DMS79 (cell line): Measurements from ENCODE around the gene ANKIB1.

Experiments
- DNase-seq: peaks from one replicate; lab custom pipeline; 2025; lab: John Stamatoyannopoulos, UW

Gene ANKIB1

GRCh38 chr7:92266415-92267241 lies 20.9 kb downstream of the ANKIB1 start:
- DNase-seq = no peak

GRCh38 chr7:92268921-92269320 lies 23.1 kb downstream of the ANKIB1 start:
- DNase-seq = no peak

DNA sequence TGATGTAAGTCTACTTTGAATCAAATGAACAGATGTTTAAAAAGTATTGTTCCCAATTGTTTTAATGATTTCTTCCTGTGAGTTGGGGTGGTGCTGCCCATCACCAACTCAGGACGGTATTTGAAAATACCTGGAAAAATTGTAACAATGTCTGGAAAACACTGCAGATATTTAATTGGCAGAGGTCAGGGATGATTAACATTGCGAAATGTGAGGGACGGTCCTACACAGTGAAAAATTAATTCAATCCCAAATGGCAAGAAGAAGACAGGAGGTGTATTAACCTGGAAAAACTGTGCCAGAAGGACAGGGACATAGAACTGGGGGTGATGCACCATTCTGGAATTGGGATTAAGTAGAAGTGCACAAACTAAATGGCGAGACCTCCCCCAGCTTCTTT lies 29.6 kb downstream of the ANKIB1 start:
- DNase-seq = no peak

- DNase-seq = no peak
Measured at GRCh38 chr7:92276460-92276864, 30.7 kb downstream of the ANKIB1 start.

- DNase-seq = no peak
Measured at GRCh38 chr7:92279396-92280031, 33.7 kb downstream of the ANKIB1 start.

DNA sequence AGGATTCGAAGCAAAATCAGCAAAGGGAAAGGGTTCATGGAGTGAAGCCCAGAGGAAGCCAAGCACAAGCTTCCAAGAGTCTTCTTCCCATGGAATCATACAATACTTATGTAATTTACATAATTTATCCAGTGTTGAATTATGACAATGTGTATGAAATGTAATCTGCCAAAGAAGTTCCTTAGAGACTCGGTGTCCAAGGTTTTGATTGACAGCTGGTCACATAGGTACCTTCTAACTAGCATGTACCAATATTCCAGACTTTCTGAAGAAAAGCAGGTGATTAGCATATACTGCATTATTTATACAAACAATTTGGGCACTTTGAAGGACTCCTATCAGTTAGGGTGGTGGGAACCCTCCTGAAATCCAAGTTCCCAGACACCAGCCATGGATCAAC lies 35.3 kb downstream of the ANKIB1 start:
- DNase-seq = no peak

DNA sequence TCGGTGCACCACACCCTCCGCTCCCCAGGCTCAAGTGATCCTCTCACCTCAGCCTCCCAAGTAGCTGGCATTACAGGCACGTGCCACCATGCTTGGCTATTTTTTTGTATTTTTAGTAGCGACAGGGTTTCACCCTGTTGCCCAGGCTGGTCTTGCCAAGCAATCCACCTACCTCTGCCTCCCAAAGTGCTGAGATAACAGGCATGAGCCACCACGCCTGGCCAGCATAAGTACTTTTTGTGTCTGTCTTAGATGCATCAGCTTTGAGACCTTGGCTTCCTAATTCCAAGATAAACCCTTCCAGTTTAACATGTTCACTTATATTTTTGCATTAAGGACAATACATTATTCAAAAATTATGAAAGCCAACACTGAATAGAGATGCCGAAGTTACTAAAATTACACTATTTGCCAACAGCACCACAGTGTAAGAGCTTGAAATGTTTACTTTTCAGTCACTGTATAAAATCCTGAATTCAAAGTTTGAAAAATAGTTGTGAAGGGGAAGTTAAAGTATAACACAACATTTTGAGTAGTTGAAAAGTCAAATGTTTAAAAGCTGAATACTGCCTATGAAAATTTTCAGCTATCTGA lies 36.5 kb downstream of the ANKIB1 start:
- no peak for DNase-seq

GRCh38 chr7:92282930-92283329 lies 37.2 kb downstream of the ANKIB1 start:
- no peak for DNase-seq

GRCh38 chr7:92289321-92289720 lies 43.5 kb downstream of the ANKIB1 start:
- DNase-seq = no peak

- DNase-seq = no peak
Measured at GRCh38 chr7:92292981-92293380, 47.2 kb downstream of the ANKIB1 start.

GRCh38 chr7:92293896-92294590 lies 48.3 kb downstream of the ANKIB1 start:
- DNase-seq = no peak

DNA sequence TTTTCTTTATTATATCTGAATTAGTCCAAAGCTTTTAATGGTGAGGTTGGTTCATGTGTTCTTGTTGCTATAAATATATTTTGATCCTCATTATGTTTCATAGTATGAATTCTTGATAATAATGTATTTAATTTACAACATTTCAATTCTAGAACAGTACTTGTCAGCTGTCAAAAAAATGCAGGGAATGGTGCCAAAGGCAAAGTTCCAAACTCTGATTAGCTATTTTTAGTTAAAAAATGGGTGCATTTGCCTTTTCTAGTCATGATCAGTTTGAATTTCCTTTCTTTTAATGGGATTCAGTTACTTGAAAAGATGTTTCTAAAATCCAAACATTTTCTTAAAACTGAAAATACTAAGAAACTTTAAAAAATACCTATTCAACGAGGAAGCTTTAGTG lies 49.6 kb downstream of the ANKIB1 start:
- DNase-seq = no peak

DNA sequence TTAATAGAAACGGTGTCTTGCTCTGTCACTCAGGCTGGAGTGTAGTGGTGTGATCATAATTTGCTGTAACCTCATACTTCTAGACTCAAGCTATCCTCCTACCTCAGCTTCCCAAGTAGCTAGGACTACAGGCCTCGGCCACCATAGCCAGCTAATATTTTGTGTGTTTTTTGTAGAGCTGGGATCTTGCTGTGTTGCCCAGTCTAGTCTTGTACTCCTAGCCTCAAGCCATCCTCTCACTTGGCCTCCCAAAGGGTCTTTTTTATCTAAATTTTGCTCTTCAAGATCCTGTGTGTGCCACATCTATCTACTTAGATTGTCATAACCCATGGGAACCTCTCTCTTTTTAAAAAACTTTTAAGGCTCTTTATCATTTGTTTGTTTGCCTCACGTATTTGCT lies 50.5 kb downstream of the ANKIB1 start:
- DNase-seq = no peak

- no peak for DNase-seq
Measured at GRCh38 chr7:92296880-92297445, 51.2 kb downstream of the ANKIB1 start.

GRCh38 chr7:92297736-92298135 lies 52.0 kb downstream of the ANKIB1 start:
- DNase-seq = no peak

DNA sequence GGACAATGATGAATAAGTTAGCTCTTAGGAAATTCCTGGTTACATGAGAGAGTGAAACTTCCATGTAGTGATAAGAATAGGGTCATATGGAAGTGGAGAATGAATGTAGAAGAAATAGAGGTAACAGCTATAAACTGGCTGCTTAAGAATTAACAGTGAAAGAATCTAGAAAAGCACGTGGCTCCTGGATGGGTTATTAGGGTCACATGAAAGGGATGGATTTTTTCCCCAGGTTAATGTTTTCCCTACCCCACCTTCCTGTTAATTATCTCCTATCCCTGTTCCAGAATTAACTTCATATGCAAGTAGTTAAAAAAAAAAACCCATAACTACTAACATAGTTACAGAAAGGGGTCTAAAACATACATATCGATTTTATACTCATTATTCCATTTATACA lies 58.0 kb downstream of the ANKIB1 start:
- no peak for DNase-seq

DNA sequence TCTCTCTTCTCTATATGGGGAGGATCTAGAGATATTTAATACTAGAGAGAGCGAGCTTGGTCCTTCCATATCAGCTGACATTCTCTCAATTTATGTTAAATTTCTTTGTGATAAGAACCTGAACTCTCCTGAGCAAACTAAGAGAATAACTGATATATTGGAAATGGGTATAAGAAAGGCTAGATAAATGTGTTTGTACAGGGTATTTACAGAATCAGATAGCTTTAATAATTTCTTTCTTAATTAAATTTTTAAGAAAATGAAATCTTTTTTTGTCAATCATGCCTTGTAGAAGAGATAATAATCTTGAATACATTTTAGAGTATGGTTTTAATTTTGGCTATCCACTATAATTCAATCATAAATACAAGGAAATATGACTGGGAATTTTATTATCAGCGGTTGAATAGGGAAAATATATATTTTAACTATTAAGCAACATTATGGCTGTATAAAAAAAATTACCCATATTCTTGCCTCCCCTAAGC lies 58.7 kb downstream of the ANKIB1 start:
- DNase-seq = no peak

DNA sequence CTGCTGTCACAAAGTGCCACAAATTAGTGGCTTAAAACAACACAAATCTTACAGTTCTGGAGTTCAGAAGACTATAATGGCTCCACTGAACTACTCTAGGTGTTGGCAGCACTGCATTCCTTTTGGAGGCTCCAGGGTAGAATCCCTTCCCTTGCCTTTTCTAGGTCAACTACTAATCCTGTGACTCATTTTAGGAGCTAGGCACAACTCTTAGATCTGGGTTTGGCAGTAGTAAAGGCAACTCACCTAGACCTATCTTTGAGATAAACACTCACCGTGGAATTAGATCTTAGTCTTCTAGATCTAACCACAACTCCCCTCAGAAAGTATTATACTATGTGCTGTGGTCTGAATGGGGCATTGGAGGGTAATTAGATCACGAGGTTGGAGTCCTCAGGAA lies 60.4 kb downstream of the ANKIB1 start:
- no peak for DNase-seq

- no peak for DNase-seq
Measured at GRCh38 chr7:92313055-92313454, 67.3 kb downstream of the ANKIB1 start.

- DNase-seq = no peak
Measured at GRCh38 chr7:92319243-92319642, 73.5 kb downstream of the ANKIB1 start.

- DNase-seq = no peak
Measured at GRCh38 chr7:92325173-92325572, 79.4 kb downstream of the ANKIB1 start.

DNA sequence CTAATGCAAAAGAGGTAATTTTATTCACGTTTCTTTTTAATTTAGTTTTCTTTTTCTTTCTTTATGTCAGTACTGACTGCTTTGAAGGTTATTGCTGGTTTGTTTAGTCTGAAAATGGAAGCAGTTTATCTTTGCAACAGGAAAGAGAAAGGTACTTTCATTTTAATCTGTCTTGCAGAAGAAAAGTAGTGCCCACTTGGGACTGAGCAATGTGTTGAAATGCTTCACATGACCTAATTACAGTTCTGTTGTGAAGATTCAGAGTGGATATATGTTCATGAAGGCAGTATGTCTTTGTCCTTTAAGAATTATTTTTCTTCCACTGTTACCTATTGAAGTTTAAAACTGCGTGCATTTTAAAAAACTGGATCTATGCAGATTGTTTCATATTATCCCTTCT lies 80.1 kb downstream of the ANKIB1 start:
- no peak for DNase-seq
